GM12878 (cell line): Measurements from ENCODE around the gene CXADR. TPM values are rescaled to one million over a fixed set of nuclear protein-coding genes. Genes with fewer than 3 reads are reported as not detected.

ENCODE experiments used
- ATAC-seq: fragments of 200-7000 bp; cut with Tn5 transposase; 3 replicates; pipeline ENCODE4 v1.9.1; 2020; ENCODE audit warnings: mild to moderate bottlenecking, moderate library complexity
- BruUV-seq: library from RNA; stranded (reverse); fragments of 400-500 nt; replicated peaks from 2 replicates; lab custom pipeline; 2021; lab: Mats Ljungman, UMichigan
- CTCF ChIA-PET: fragments of 300-600 bp; sonication (Branson Sonifier 250); formaldehyde crosslinking; extraction: SDS; loops from one replicate; lab custom pipeline; 2021; ENCODE audit warnings: inconsistent platforms; lab: Yijun Ruan, JAX
- POLR2A ChIA-PET: fragments of 350-600 bp; formaldehyde crosslinking; extraction: SDS; loops from one replicate; lab custom pipeline; 2021; ENCODE audit warnings: inconsistent platforms; lab: Charles Lee
- RAD21 ChIA-PET: fragments of 300-600 bp; sonication (Branson Sonifier 250); formaldehyde crosslinking; loops from one replicate; lab custom pipeline; 2023; ENCODE audit warnings: antibody characterized with exemption; ENCODE audit not compliant: unreplicated experiment; lab: Charles Lee
- SMC1A ChIA-PET: fragments of 300-600 bp; sonication (Branson Sonifier 250); formaldehyde crosslinking; loops from one replicate; lab custom pipeline; 2023; ENCODE audit not compliant: unreplicated experiment, uncharacterized antibody; lab: Charles Lee
- DNase-seq: peaks from one replicate; pipeline ENCODE4 v3.0.0-alpha.2; 2011; ENCODE audit warnings: low read depth, low spot score
- FAIRE-seq: peaks from 3 replicates; lab custom pipeline; 2011; peaks lifted over from hg19 to GRCh38; lab: Jason Lieb, UNC
- H2AFZ ChIP-seq: 2 replicates; pipeline ENCODE4 v1.6.0; 2011; ENCODE audit warnings: low read depth, low read length, control low read depth; ENCODE audit not compliant: control insufficient read depth
- H3K27ac ChIP-seq: 2 replicates; pipeline ENCODE4 v1.5.1; 2011; ENCODE audit warnings: control low read depth; ENCODE audit not compliant: control insufficient read depth, insufficient read depth
- H3K27me3 ChIP-seq, 2 experiments: replicated peaks in 1 of 2; 2 replicates each; pipeline versions ENCODE4 v1.6.0 to v1.6.1; 2011; ENCODE audit warnings: low read length in 1 of 2; ENCODE audit not compliant: control insufficient read depth in 2 of 2, insufficient read depth in 2 of 2
- H3K36me3 ChIP-seq, 2 experiments: 2 replicates each; pipeline ENCODE4 v1.5.1; 2011; ENCODE audit warnings: low read length in 1 of 2; ENCODE audit not compliant: control insufficient read depth in 2 of 2, insufficient read depth in 2 of 2
- H3K4me1 ChIP-seq: 2 replicates; pipeline ENCODE4 v1.6.1; 2011; ENCODE audit warnings: mild to moderate bottlenecking, low read length, moderate library complexity, mixed read lengths; ENCODE audit not compliant: control insufficient read depth, insufficient read depth
- H3K4me2 ChIP-seq: 2 replicates; pipeline ENCODE4 v1.6.0; 2011; ENCODE audit warnings: control low read depth; ENCODE audit not compliant: control insufficient read depth, insufficient read depth
- H3K4me3 ChIP-seq: fragments of 200-600 bp; sonication (generic); 2 replicates; pipeline ENCODE4 v1.5.1; 2016
- H3K79me2 ChIP-seq: 2 replicates; pipeline ENCODE4 v1.6.0; 2011; ENCODE audit warnings: low read length; ENCODE audit not compliant: control insufficient read depth, insufficient read depth
- H3K9ac ChIP-seq: 2 replicates; pipeline ENCODE4 v1.8.0; 2011; ENCODE audit warnings: low read length, control low read depth, mixed read lengths; ENCODE audit not compliant: control insufficient read depth, insufficient read depth
- H3K9me3 ChIP-seq: replicated peaks from 3 replicates; pipeline ENCODE4 v1.5.1; 2011; ENCODE audit warnings: mild to moderate bottlenecking, low read length; ENCODE audit not compliant: control insufficient read depth, insufficient read depth
- H4K20me1 ChIP-seq: 2 replicates; pipeline ENCODE4 v1.6.0; 2011; ENCODE audit not compliant: control insufficient read depth, insufficient read depth
- BMI1 ChIP-seq: fragments of 450-650 bp; IDR thresholded peaks from 2 replicates; pipeline ENCODE4 v1.6.1; 2016; ENCODE audit warnings: mild to moderate bottlenecking, moderate library complexity, borderline replicate concordance
- CREM ChIP-seq: IDR thresholded peaks from 2 replicates; pipeline ENCODE4 v1.6.1; 2014; ENCODE audit warnings: antibody characterized with exemption, low read depth
- ETV6 ChIP-seq, 2 experiments: fragments of 450-650 bp in 1 of 2; IDR thresholded peaks in 1 of 2; conservative IDR thresholded peaks in 1 of 2; 2 replicates each; pipeline ENCODE4 v1.6.1; 2014; ENCODE audit warnings: antibody characterized with exemption in 1 of 2, borderline replicate concordance in 1 of 2, low read depth in 1 of 2, mild to moderate bottlenecking in 1 of 2, moderate library complexity in 1 of 2
- FOXK2 ChIP-seq: fragments of 450-650 bp; IDR thresholded peaks from 2 replicates; pipeline ENCODE4 v1.6.1; 2017; ENCODE audit warnings: mild to moderate bottlenecking, moderate library complexity
- HDGF ChIP-seq: fragments of 450-650 bp; IDR thresholded peaks from 2 replicates; pipeline ENCODE4 v1.6.1; 2016; ENCODE audit warnings: antibody characterized with exemption
- IKZF1 ChIP-seq: fragments of 450-650 bp; conservative IDR thresholded peaks from 2 replicates; pipeline ENCODE4 v1.6.1; 2017; ENCODE audit warnings: antibody characterized with exemption, mild to moderate bottlenecking
- MTA3 ChIP-seq: IDR thresholded peaks from 2 replicates; pipeline ENCODE4 v1.6.1; 2012; ENCODE audit warnings: low read length, inconsistent platforms, borderline replicate concordance
- NFYA ChIP-seq: IDR thresholded peaks from 2 replicates; pipeline ENCODE4 v1.6.1; 2011; ENCODE audit warnings: low read depth, mild to moderate bottlenecking, low read length, improper control_type of control experiment, borderline replicate concordance
- POLR2AphosphoS5 ChIP-seq: IDR thresholded peaks from 2 replicates; pipeline ENCODE4 v1.6.1; 2011; ENCODE audit warnings: mild to moderate bottlenecking, low read length, inconsistent platforms
- SMC3 ChIP-seq: IDR thresholded peaks from 2 replicates; pipeline ENCODE4 v1.6.1; 2011; ENCODE audit warnings: low read length, improper control_type of control experiment, borderline replicate concordance
- STAT3 ChIP-seq: IDR thresholded peaks from 2 replicates; pipeline ENCODE4 v1.6.1; 2011; ENCODE audit warnings: low read depth, low read length, improper control_type of control experiment
- SUPT20H ChIP-seq: IDR thresholded peaks from 2 replicates; pipeline ENCODE4 v1.6.1; 2011; ENCODE audit warnings: low read depth, mild to moderate bottlenecking, low read length, moderate library complexity, borderline replicate concordance; ENCODE audit not compliant: control insufficient read depth
- YY1 ChIP-seq: IDR thresholded peaks from 2 replicates; pipeline ENCODE4 v1.6.1; 2011; ENCODE audit warnings: low read depth, mild to moderate bottlenecking, low read length
- WGBS: methylation state at CpG from one replicate; pipeline ENCODE4 v1.1.6; 2016; ENCODE audit warnings: low lambda C conversion rate; ENCODE audit not compliant: insufficient replicate concordance, insufficient coverage; ENCODE audit errors: missing lambda C conversion rate; 5-methylcytosine and 5-hydroxymethylcytosine counted together
- in situ Hi-C: fragments of 300-500 bp; cut with MboI; formaldehyde crosslinking; loops from 9 replicates; pipeline ENCODE4 v1.14.3; 2018; ENCODE audit warnings: mixed read lengths
- intact Hi-C: fragments of 100-400 bp; cut with micrococcal nuclease; formaldehyde crosslinking; loops from one replicate; pipeline ENCODE4 v1.14.2; 2022; ENCODE audit not compliant: unreplicated experiment
- polyA plus RNA-seq, 11 experiments: library from polyadenylated mRNA; depleted of rRNA in 4 of 11; unstranded in 6 of 11; stranded (reverse) in 5 of 11; fragments of >200 nt; fragmentation: Nextera tagmentation in 4 of 11; fragmentation: Illumina TruSeq in 1 of 11; extraction: Ambion mirVana in 4 of 11; extraction: Trizol in 1 of 11; gene quantifications; 1 replicate in 1 of 11; 2 replicates in 10 of 11; pipeline versions ENCODE4 v1.2.1 to v1.2.3, GENCODE V29; 2011 to 2016; ENCODE audit warnings: inconsistent platforms in 2 of 11, missing spikeins in 2 of 11, low read depth in 1 of 11
- total RNA-seq, 4 experiments: library from RNA; depleted of rRNA in 3 of 4; stranded (reverse); fragments of >200 nt in 3 of 4; fragmentation: Illumina TruSeq in 1 of 4; extraction: Trizol in 1 of 4; gene quantifications; 2 replicates each; pipeline versions ENCODE4 v1.2.1 to v1.2.3, GENCODE V29; 2013 to 2021
- TF ChIP-seq, protein P1 (sequence below): IDR thresholded peaks from 2 replicates; pipeline ENCODE4 v1.6.1; 2012; ENCODE audit warnings: low read depth, low read length, improper control_type of control experiment
- TF ChIP-seq, protein P2 (sequence below): IDR thresholded peaks from 2 replicates; pipeline ENCODE4 v1.6.1; 2011; ENCODE audit warnings: low read depth, low read length, improper control_type of control experiment, borderline replicate concordance
- TF ChIP-seq, protein P3 (sequence below): IDR thresholded peaks from 2 replicates; pipeline ENCODE4 v1.6.1; 2012; ENCODE audit warnings: low read depth, low read length, improper control_type of control experiment

Gene CXADR
- total and polyA plus RNA-seq, 10 of the 15 experiments (the other 5 are each of a cell fraction or from before 2014, with no cell fraction given) = 0.01 to 0.64 (median 0.13) TPM

DNA sequence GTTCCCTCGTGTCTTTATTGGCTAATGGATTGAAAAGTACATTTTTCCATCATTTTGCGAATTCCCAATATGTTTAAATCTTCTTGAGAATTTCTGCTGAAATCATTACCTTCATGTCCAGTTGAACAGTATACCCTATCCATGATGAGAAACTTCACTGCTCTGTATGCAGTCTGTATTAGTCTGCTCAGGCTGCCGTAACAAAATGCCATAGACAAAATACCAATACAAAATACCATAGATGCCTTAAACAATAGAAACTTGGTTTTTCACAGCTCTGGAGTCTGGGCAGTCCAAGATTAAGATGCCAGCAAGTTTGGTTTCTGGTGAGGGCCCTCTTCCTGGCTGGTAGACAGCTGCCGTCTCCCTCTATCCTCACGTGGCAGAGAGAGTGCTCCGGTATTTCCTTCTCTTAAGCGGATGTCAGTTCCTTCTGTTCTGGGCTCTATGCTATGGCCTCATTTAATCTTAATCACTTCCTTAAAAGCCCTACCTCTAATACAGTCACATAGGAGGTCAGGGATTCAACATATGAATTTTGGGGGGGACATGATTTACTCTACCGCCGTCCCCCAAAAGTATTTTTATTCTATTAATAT is 27.0 kb downstream of the CXADR start:
- no peaks in the 10 kb centered on the region for H4K20me1 ChIP-seq
- POLR2A ChIA-PET = no interaction called here
- no peak for ATAC-seq
- H3K4me1 ChIP-seq = no peaks in the 10 kb centered on the region
- no peak for FAIRE-seq
- RAD21 ChIA-PET = no interaction called here
- H3K27ac ChIP-seq = no peak overlapping the region
- DNase-seq = no peak
- SMC1A ChIA-PET = interaction anchor here (1.7 kb wide), 1 partner anchor 15 kb away, joined by 4 read pairs; no protein-coding TSS in a partner anchor
- no peak overlapping the region for H3K4me3 ChIP-seq
- TF ChIP-seq NFYA = no peak
- TF ChIP-seq YY1 = no peak
- no peak for TF ChIP-seq IKZF1
- TF ChIP-seq, protein P1, sequence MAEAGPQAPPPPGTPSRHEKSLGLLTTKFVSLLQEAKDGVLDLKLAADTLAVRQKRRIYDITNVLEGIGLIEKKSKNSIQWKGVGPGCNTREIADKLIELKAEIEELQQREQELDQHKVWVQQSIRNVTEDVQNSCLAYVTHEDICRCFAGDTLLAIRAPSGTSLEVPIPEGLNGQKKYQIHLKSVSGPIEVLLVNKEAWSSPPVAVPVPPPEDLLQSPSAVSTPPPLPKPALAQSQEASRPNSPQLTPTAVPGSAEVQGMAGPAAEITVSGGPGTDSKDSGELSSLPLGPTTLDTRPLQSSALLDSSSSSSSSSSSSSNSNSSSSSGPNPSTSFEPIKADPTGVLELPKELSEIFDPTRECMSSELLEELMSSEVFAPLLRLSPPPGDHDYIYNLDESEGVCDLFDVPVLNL = no peak
- TF ChIP-seq MTA3 = no peak
- H3K36me3 ChIP-seq = no peaks in the 10 kb centered on the region
- H3K4me2 ChIP-seq = no peak overlapping the region
- no peak overlapping the region for H3K9ac ChIP-seq
- intact Hi-C loops = no loop called here
- no peak overlapping the region for H2AFZ ChIP-seq
- CTCF ChIA-PET = interaction anchor here (1.6 kb wide), 1 partner anchor 152 kb away, joined by 3 read pairs; no protein-coding TSS in a partner anchor
- no peaks in the 10 kb centered on the region for H3K9me3 ChIP-seq
- no peaks in the 10 kb centered on the region for H3K79me2 ChIP-seq
- no peaks in the 10 kb centered on the region for H3K27me3 ChIP-seq
- in situ Hi-C loops = no loop called here
- no TSS peak for BruUV-seq
- 60% methylated on average over 9 of the region's 9 CpGs for WGBS

DNA sequence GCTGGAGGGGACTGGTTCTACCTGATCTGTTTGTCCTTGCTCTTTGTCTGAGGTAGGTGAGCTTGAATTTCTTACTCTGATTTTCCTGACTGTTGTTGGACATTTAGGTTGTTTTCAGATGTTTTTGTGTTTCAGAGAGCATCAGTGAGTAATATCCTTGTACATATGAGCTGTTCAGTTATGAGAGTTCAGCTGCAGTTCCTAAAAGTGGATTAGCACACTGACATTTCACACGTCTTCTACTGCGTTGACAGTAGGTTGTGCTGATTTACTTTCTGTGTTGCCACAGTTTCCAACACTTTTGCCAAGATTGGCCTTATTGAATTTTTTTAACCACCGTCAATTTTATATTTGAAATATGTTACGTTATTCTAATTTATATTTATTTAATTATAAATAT is 27.7 kb downstream of the CXADR start:
- Histone ChIP-seq H3K9me3 (no peaks in the 10 kb centered on the region), H3K27ac (no peak overlapping the region), H2AFZ (no peak overlapping the region), H3K4me1 (no peaks in the 10 kb centered on the region), H3K27me3 (no peaks in the 10 kb centered on the region), H4K20me1 (no peaks in the 10 kb centered on the region), H3K4me2 (no peak overlapping the region), H3K79me2 (no peaks in the 10 kb centered on the region), H3K4me3 (no peak overlapping the region), H3K9ac (no peak overlapping the region), H3K36me3 (no peaks in the 10 kb centered on the region)
- ChIA-PET SMC1A (interaction anchor here (1.7 kb wide), 1 partner anchor 14 kb away, joined by 4 read pairs; no protein-coding TSS in a partner anchor), CTCF (no interaction called here), RAD21 (no interaction called here), POLR2A (no interaction called here)
- BruUV-seq = no TSS peak
- FAIRE-seq (no peak), DNase-seq (no peak), ATAC-seq (no peak)
- in situ Hi-C loops (no loop called here), intact Hi-C loops (no loop called here)
- 36% methylated on average over 4 of the region's 4 CpGs for WGBS
- TF ChIP-seq STAT3 (no peak), HDGF (no peak), CREM (no peak), BMI1 (no peak), ETV6 (conservative IDR thresholded peaks at IDR 0.05 in 1 of 2, IDR thresholded peaks at IDR 0.05 in 1 of 2; ENCODE audit: borderline replicate concordance in 1 of 2, low read depth in 1 of 2) (no peak), FOXK2 (no peak), POLR2AphosphoS5 (no peak), SUPT20H (no peak), SMC3 (no peak)
- TF ChIP-seq, protein P2, sequence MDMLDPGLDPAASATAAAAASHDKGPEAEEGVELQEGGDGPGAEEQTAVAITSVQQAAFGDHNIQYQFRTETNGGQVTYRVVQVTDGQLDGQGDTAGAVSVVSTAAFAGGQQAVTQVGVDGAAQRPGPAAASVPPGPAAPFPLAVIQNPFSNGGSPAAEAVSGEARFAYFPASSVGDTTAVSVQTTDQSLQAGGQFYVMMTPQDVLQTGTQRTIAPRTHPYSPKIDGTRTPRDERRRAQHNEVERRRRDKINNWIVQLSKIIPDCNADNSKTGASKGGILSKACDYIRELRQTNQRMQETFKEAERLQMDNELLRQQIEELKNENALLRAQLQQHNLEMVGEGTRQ = no peak
- TF ChIP-seq, protein P3, sequence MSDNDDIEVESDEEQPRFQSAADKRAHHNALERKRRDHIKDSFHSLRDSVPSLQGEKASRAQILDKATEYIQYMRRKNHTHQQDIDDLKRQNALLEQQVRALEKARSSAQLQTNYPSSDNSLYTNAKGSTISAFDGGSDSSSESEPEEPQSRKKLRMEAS = no peak
